Mammary epithelial cell (primary cell): ENCODE data around the gene CPNE4.

Experiments used
- CTCF ChIP-seq, 2 donors: IDR thresholded peaks in 1 of 2; conservative IDR thresholded peaks in 1 of 2; 2 replicates each; pipeline ENCODE4 v1.5.1; 2011 to 2012; ENCODE audit warnings: inconsistent platforms in 2 of 2, low read length in 2 of 2, mild to moderate bottlenecking in 2 of 2, control low read depth in 1 of 2, low read depth in 1 of 2; ENCODE audit not compliant: insufficient read depth in 1 of 2; ENCODE audit errors: extremely low read depth in 1 of 2
- EZH2 ChIP-seq: IDR thresholded peaks from 2 replicates; pipeline ENCODE4 v1.6.1; 2012; ENCODE audit warnings: low read length, inconsistent platforms, borderline replicate concordance

- no peak for TF ChIP-seq CTCF (conservative IDR thresholded peaks at IDR 0.05 in 1 of 2, IDR thresholded peaks at IDR 0.05 in 1 of 2; ENCODE audit: extremely low read depth in 1 of 2, insufficient read depth in 1 of 2, low read depth in 1 of 2, low read length in 2 of 2)
- no peak for TF ChIP-seq EZH2
These were observed 271.7 kb downstream of the CPNE4 start for GRCh38 chr3:131762981-131763564.
